GM19193 (cell line): Measurements from ENCODE around the gene GPS1.
A peak's percentile ranks its signal among the peaks of the same experiment; 100 is the strongest.

Experiments used
- POLR2A ChIP-seq: IDR thresholded peaks from 4 replicates; pipeline ENCODE4 v1.6.1; 2011; ENCODE audit not compliant: insufficient read depth, insufficient read length; ENCODE audit errors: extremely low read depth

The GPS1 gene

GRCh38 chr17:82019690-82020571 is 31.8 kb upstream of the GPS1 start:
- TF ChIP-seq POLR2A = no peak

GRCh38 chr17:82020572-82021106 is 31.1 kb upstream of the GPS1 start:
- no peak for TF ChIP-seq POLR2A

- no peak for TF ChIP-seq POLR2A
These were observed 30.4 kb upstream of the GPS1 start for GRCh38 chr17:82021107-82021899.

GRCh38 chr17:82021900-82022309 is 29.8 kb upstream of the GPS1 start:
- no peak for TF ChIP-seq POLR2A

- peak; percentile 67 for TF ChIP-seq POLR2A
These were observed 29.3 kb upstream of the GPS1 start, which contains the start of gene CENPX for GRCh38 chr17:82022310-82022980. Gene CENPX, minus strand, starts transcription at chr17:82022878. Its CDS starts 17 bp downstream, at chr17:82022861.

GRCh38 chr17:82022981-82023446 is 28.7 kb upstream of the GPS1 start, which contains the start of gene LRRC45:
Gene LRRC45, plus strand, starts transcription at chr17:82023305. Its CDS starts 339 bp downstream, at chr17:82023644.
- no peak for TF ChIP-seq POLR2A

- TF ChIP-seq POLR2A = no peak
These were observed 28.1 kb upstream of the GPS1 start for GRCh38 chr17:82023447-82024241.

GRCh38 chr17:82024859-82025258 is 26.8 kb upstream of the GPS1 start:
- no peak for TF ChIP-seq POLR2A

GRCh38 chr17:82025401-82026107 is 26.1 kb upstream of the GPS1 start:
- no peak for TF ChIP-seq POLR2A

- TF ChIP-seq POLR2A = no peak
These were observed 23.5 kb upstream of the GPS1 start for GRCh38 chr17:82028246-82028645.

- TF ChIP-seq POLR2A = no peak
These were observed 22.7 kb upstream of the GPS1 start for GRCh38 chr17:82028966-82029365.

- TF ChIP-seq POLR2A = no peak
These were observed 22.3 kb upstream of the GPS1 start for GRCh38 chr17:82029391-82029790.

- TF ChIP-seq POLR2A = no peak
These were observed 21.7 kb upstream of the GPS1 start for GRCh38 chr17:82029990-82030469.
